ENCODE data around the gene TPRA1. TPM values are rescaled to one million over a fixed set of nuclear protein-coding genes. Genes with fewer than 3 reads are reported as not detected.

TPRA1 gene
- total RNA-seq, 1 experiment from 2014 or later = 20.0 TPM

GRCh38 chr3:127544803-127545201 is 45.7 kb downstream of the TPRA1 start:
- DNase-seq = no peak
- no peaks in the 10 kb centered on the region for H3K79me2 ChIP-seq (ENCODE audit: insufficient read depth, low read length)
- no peak overlapping the region for H2BK12ac ChIP-seq (ENCODE audit: insufficient read length, low read depth, low read length)
- no peak overlapping the region for H3K27ac Mint-ChIP-seq
- peaks cover 9 to 15% of the 10 kb centered on the region in 2 experiments for H3K4me1 Mint-ChIP-seq
- H3K4me1 ChIP-seq (ENCODE audit: insufficient read depth, low read length) = no peaks in the 10 kb centered on the region
- H3K14ac ChIP-seq (ENCODE audit: insufficient read depth, low read length) = no peak overlapping the region
- no peak overlapping the region for H3K4me2 ChIP-seq (ENCODE audit: insufficient read depth, insufficient read length, low read length)
- H4K91ac ChIP-seq (ENCODE audit: insufficient read length, low read depth, low read length) = no peak overlapping the region
- H3K4me3 Mint-ChIP-seq = no peak overlapping the region; a peak in 1 of 5 replicates
- H3K56ac ChIP-seq (ENCODE audit: insufficient read length, low read depth, low read length) = no peak overlapping the region
- no peak overlapping the region for H2BK5ac ChIP-seq (ENCODE audit: insufficient read length, low read length)
- H4K8ac ChIP-seq (replicated peaks; ENCODE audit: insufficient read length, low read depth, low read length) = no peak overlapping the region
- H3K9ac ChIP-seq (ENCODE audit: extremely low read depth, insufficient read length, low read length) = no peak overlapping the region
- no peak overlapping the region for H2BK20ac ChIP-seq (ENCODE audit: low read depth, low read length, poor library complexity, severe bottlenecking)
- no peaks in the 10 kb centered on the region for H3K36me3 Mint-ChIP-seq (ENCODE audit: insufficient read depth in 1 of 3, low read depth in 3 of 3)
- H2BK15ac ChIP-seq (ENCODE audit: low read depth, low read length) = no peak overlapping the region
- H3K23ac ChIP-seq (ENCODE audit: insufficient read length, low read depth, low read length) = no peak overlapping the region
- H2BK120ac ChIP-seq (ENCODE audit: low read depth, low read length, poor library complexity, severe bottlenecking) = no peak overlapping the region
- H3K18ac ChIP-seq (ENCODE audit: insufficient read length, low read depth, low read length) = no peak overlapping the region
- no peaks in the 10 kb centered on the region for H4K20me1 ChIP-seq (ENCODE audit: control insufficient read depth, insufficient read depth, insufficient read length)
- H3K4ac ChIP-seq (ENCODE audit: low read depth, low read length) = no peak overlapping the region
- H2AFZ ChIP-seq (ENCODE audit: low read length) = no peak overlapping the region
- no peaks in the 10 kb centered on the region for H3K79me1 ChIP-seq (ENCODE audit: insufficient read depth, low read depth, low read length, poor library complexity, severe bottlenecking)
- no peaks in the 10 kb centered on the region; a peak in 1 of 5 replicates for H3K9me3 Mint-ChIP-seq
- H4K5ac ChIP-seq (ENCODE audit: insufficient read length, low read depth, low read length) = no peak overlapping the region
- H3K9me3 ChIP-seq (ENCODE audit: control insufficient read depth, low read depth, low read length) = no peaks in the 10 kb centered on the region
- H3T11ph ChIP-seq (ENCODE audit: low read length) = no peak overlapping the region
- peaks cover 6% of the 10 kb centered on the region for H3K23me2 ChIP-seq (ENCODE audit: insufficient read length, low read depth, low read length, poor library complexity, severe bottlenecking)
- TF ChIP-seq CTCF (conservative IDR thresholded peaks at IDR 0.05) = no peak
- H3K27me3 ChIP-seq (ENCODE audit: insufficient read depth, low read length) = no peaks in the 10 kb centered on the region
- H3K27me3 Mint-ChIP-seq (ENCODE audit: low read depth) = peaks cover 25% of the 10 kb centered on the region
- WGBS (ENCODE audit: extremely low coverage, insufficient read length, low lambda C conversion rate) = no CpG with 5 or more reads among the region's 9 CpGs
- no peak overlapping the region for H2AK5ac ChIP-seq (ENCODE audit: insufficient read length, low read length)
- no peak overlapping the region for H3K27ac ChIP-seq (ENCODE audit: insufficient read length, low read depth, low read length)

Data from H9 (cell line).